Caco-2 (cell line): ENCODE data around the gene FBXO15. TPM values are rescaled to one million over a fixed set of nuclear protein-coding genes. Genes with fewer than 3 reads are reported as not detected.

Experiments
- BruUV-seq: library from RNA; stranded (reverse); fragments of 400-500 nt; replicated peaks from 2 replicates; lab custom pipeline; 2021; lab: Mats Ljungman, UMichigan
- CTCF ChIA-PET: fragments of 300-600 bp; sonication (Branson Sonifier 250); formaldehyde crosslinking; loops from one replicate; lab custom pipeline; 2022; ENCODE audit warnings: antibody characterized with exemption; lab: Charles Lee
- POLR2A ChIA-PET: fragments of 300-600 bp; sonication (Branson Sonifier 250); formaldehyde crosslinking; loops from one replicate; lab custom pipeline; 2022; ENCODE audit warnings: antibody characterized with exemption; lab: Charles Lee
- DNase-seq, 2 experiments: peaks; one replicate each; pipeline versions ENCODE4 v3.0.0 to v3.0.0-alpha.2; 2020 to 2022
- H3K27me3 ChIP-seq: replicated peaks from 2 replicates; pipeline ENCODE4 v1.6.0; 2011; ENCODE audit warnings: low read length; ENCODE audit not compliant: control insufficient read depth, insufficient read depth
- H3K36me3 ChIP-seq: 2 replicates; pipeline ENCODE4 v1.5.1; 2011; ENCODE audit warnings: low read length; ENCODE audit not compliant: control insufficient read depth, insufficient read depth
- H3K4me1 ChIP-seq: fragments of 250-450 bp; sonication (Bioruptor Pico); 2 replicates; pipeline ENCODE4 v1.5.1; 2020; ENCODE audit warnings: mild to moderate bottlenecking
- H3K4me3 ChIP-seq: 2 replicates; pipeline ENCODE4 v1.5.1; 2011; ENCODE audit warnings: low read depth, mild to moderate bottlenecking, control low read depth, low read length
- H3K9me3 ChIP-seq: fragments of 250-450 bp; sonication (Bioruptor Pico); 2 replicates; pipeline ENCODE4 v1.5.1; 2020; ENCODE audit warnings: mild to moderate bottlenecking, moderate library complexity
- H3K27ac Mint-ChIP-seq: one replicate; pipeline ENCODE4 v1.8.0; 2022; ENCODE audit warnings: mixed read lengths; ENCODE audit not compliant: unreplicated experiment
- H3K27me3 Mint-ChIP-seq: one replicate; pipeline ENCODE4 v1.8.0; 2022; ENCODE audit warnings: mixed read lengths; ENCODE audit not compliant: insufficient read depth, unreplicated experiment
- H3K36me3 Mint-ChIP-seq: one replicate; pipeline ENCODE4 v1.8.0; 2022; ENCODE audit warnings: mild to moderate bottlenecking, mixed read lengths; ENCODE audit not compliant: insufficient read depth, unreplicated experiment
- H3K4me1 Mint-ChIP-seq: one replicate; pipeline ENCODE4 v1.8.0; 2022; ENCODE audit warnings: low read depth, mixed read lengths; ENCODE audit not compliant: unreplicated experiment
- H3K4me3 Mint-ChIP-seq: one replicate; pipeline ENCODE4 v1.8.0; 2022; ENCODE audit warnings: mild to moderate bottlenecking, moderate library complexity, mixed read lengths; ENCODE audit not compliant: unreplicated experiment
- H3K9me3 Mint-ChIP-seq: one replicate; pipeline ENCODE4 v1.8.0; 2022; ENCODE audit warnings: mixed read lengths; ENCODE audit not compliant: unreplicated experiment
- intact Hi-C: fragments of 100-400 bp; cut with micrococcal nuclease; formaldehyde crosslinking; loops from one replicate; pipeline ENCODE4 v1.10.0; 2022; ENCODE audit not compliant: unreplicated experiment
- total RNA-seq: library from RNA; stranded (reverse); gene quantifications from 2 replicates; pipeline ENCODE4 v1.2.3, GENCODE V29; 2022
- TF ChIP-seq, protein P1 (sequence below), 2 experiments: fragments of 200-600 bp in 1 of 2; IDR thresholded peaks; 1 replicate in 1 of 2; 2 replicates in 1 of 2; pipeline versions ENCODE4 v1.5.1 to v1.8.0; 2011 to 2022; ENCODE audit warnings: antibody characterized with exemption in 1 of 2, control low read depth in 1 of 2, inconsistent platforms in 1 of 2, low read depth in 1 of 2, low read length in 1 of 2, mild to moderate bottlenecking in 1 of 2, moderate library complexity in 1 of 2; ENCODE audit not compliant: insufficient read depth in 1 of 2, severe bottlenecking in 1 of 2, unreplicated experiment in 1 of 2

Gene FBXO15
- total RNA-seq, 1 experiment from 2014 or later = 0.29 TPM

DNA sequence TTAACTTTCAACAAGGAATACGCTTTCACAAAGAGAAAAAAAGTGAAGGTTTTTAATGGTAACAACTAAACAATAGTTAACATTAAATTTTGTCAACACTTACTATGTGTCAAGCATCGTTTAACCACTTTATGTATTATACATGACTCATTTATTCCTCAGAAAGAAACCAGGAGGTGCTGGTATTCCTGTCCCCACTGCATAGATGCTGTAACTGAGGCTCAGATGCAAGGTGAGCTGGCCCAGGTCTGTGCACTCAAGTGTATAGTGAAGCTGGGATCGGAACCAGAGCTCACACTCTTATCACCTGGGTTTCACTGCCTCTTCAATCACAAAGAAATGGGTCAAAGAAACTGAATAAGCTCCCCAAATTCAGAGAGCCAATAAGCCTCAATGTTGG, 16.5 kb downstream of the FBXO15 start:
- Mint-ChIP-seq H3K4me1 (no peaks in the 10 kb centered on the region), H3K27me3 (peaks cover 9% of the 10 kb centered on the region), H3K36me3 (no peaks in the 10 kb centered on the region), H3K9me3 (no peaks in the 10 kb centered on the region), H3K4me3 (no peak overlapping the region), H3K27ac (no peak overlapping the region)
- TF ChIP-seq, protein P1, sequence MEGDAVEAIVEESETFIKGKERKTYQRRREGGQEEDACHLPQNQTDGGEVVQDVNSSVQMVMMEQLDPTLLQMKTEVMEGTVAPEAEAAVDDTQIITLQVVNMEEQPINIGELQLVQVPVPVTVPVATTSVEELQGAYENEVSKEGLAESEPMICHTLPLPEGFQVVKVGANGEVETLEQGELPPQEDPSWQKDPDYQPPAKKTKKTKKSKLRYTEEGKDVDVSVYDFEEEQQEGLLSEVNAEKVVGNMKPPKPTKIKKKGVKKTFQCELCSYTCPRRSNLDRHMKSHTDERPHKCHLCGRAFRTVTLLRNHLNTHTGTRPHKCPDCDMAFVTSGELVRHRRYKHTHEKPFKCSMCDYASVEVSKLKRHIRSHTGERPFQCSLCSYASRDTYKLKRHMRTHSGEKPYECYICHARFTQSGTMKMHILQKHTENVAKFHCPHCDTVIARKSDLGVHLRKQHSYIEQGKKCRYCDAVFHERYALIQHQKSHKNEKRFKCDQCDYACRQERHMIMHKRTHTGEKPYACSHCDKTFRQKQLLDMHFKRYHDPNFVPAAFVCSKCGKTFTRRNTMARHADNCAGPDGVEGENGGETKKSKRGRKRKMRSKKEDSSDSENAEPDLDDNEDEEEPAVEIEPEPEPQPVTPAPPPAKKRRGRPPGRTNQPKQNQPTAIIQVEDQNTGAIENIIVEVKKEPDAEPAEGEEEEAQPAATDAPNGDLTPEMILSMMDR (IDR thresholded peaks at IDR 0.05; ENCODE audit: insufficient read depth in 1 of 2, low read depth in 1 of 2, low read length in 1 of 2, severe bottlenecking in 1 of 2, unreplicated experiment in 1 of 2) = no peak
- Histone ChIP-seq H3K4me3 (no peak overlapping the region), H3K9me3 (no peaks in the 10 kb centered on the region), H3K36me3 (no peaks in the 10 kb centered on the region), H3K4me1 (no peaks in the 10 kb centered on the region), H3K27me3 (no peaks in the 10 kb centered on the region)
- DNase-seq = no peak
- CTCF ChIA-PET = no interaction called here
- no TSS peak for BruUV-seq
- intact Hi-C loops = no loop called here
- POLR2A ChIA-PET = no interaction called here

DNA sequence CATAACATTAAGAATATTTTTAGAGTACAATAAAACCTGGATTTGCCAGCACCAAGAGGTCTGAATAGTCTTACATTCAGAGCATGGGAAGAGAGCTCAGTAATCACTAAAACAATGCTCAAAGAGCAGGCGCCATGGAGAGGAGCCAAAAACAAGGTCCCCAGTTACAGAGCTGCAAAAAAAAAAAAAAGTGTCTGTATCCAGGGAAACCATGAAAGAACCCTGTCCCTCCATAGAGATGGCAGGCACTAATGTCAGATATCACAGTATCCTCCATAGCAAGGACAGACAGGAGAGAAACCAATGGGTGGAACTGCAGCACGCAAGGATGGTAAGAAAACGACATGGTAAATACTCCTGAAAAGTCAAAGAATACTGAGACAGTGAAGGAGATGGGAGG, 19.5 kb downstream of the FBXO15 start:
- Mint-ChIP-seq H3K27ac (no peak overlapping the region), H3K36me3 (no peaks in the 10 kb centered on the region), H3K4me3 (no peak overlapping the region), H3K27me3 (peaks cover 14% of the 10 kb centered on the region), H3K9me3 (no peaks in the 10 kb centered on the region), H3K4me1 (no peaks in the 10 kb centered on the region)
- Histone ChIP-seq H3K36me3 (no peaks in the 10 kb centered on the region), H3K9me3 (no peaks in the 10 kb centered on the region), H3K4me1 (no peaks in the 10 kb centered on the region), H3K27me3 (no peaks in the 10 kb centered on the region), H3K4me3 (no peak overlapping the region)
- TF ChIP-seq, protein P1 (IDR thresholded peaks at IDR 0.05; ENCODE audit: insufficient read depth in 1 of 2, low read depth in 1 of 2, low read length in 1 of 2, severe bottlenecking in 1 of 2, unreplicated experiment in 1 of 2) = no peak
- no TSS peak for BruUV-seq
- intact Hi-C loops = no loop called here
- DNase-seq = no peak
- ChIA-PET POLR2A (no interaction called here), CTCF (no interaction called here)

DNA sequence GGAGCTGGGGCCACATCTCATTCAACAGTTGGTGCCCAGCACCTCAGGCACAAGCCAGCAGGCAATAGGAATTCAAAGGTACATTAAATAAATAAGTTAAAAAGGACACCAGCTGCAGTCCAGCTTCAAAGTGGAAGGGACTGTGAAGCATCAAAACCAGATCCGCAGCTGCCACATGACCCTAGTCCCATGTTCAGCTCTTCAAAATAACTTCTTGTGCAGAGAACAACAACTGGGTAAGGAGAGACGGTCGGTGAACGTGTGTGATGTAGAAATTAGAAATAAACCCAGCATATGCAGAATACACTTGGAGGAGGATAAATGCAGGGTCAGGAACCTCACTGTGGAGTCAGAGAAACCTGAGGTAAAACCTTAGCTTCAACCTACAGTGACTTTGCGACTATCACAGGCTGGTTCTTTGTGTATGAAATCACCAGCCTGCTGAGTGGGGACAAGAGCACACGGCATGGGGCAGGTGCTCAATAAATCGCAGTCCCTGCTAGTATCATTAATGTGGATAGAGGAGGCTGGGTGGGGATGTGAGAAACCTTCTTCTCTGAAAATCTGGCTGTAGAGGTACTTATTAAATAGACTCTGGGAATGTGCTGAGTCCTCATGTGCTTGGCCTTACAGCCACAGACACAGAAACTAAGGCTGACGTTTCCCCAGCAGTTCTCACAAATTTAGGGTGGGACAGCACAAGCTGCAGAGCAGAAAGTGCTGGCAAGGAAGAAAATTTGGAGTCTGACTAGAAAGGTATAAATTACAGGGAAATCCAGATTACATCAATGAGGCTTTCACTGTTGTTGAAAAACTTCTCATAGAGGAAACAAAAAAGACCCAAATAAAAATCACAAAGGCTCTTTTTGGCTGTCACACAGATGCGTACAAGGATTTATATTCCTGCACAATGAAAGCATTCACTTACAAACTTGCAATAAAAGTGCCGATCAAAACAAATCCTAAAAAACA, 20.7 kb downstream of the FBXO15 start:
- H3K9me3 Mint-ChIP-seq = no peaks in the 10 kb centered on the region
- Histone ChIP-seq H3K9me3 (no peaks in the 10 kb centered on the region), H3K4me1 (no peaks in the 10 kb centered on the region), H3K27me3 (no peaks in the 10 kb centered on the region), H3K4me3 (no peak overlapping the region), H3K36me3 (no peaks in the 10 kb centered on the region)
- BruUV-seq = no TSS peak
- H3K27ac Mint-ChIP-seq = no peak overlapping the region
- no peaks in the 10 kb centered on the region for H3K4me1 Mint-ChIP-seq
- H3K36me3 Mint-ChIP-seq = no peaks in the 10 kb centered on the region
- DNase-seq = no peak
- POLR2A ChIA-PET = no interaction called here
- TF ChIP-seq, protein P1 (IDR thresholded peaks at IDR 0.05; ENCODE audit: insufficient read depth in 1 of 2, low read depth in 1 of 2, low read length in 1 of 2, severe bottlenecking in 1 of 2, unreplicated experiment in 1 of 2) = no peak
- intact Hi-C loops = no loop called here
- H3K27me3 Mint-ChIP-seq = peaks cover 17% of the 10 kb centered on the region
- no peak overlapping the region for H3K4me3 Mint-ChIP-seq
- CTCF ChIA-PET = no interaction called here
